HFFc6 (cell line): ENCODE data around the gene AKR1E2. TPM values are rescaled to one million over a fixed set of nuclear protein-coding genes. Genes with fewer than 3 reads are reported as not detected.

Experiments used
- DNase-seq: peaks from one replicate; pipeline ENCODE4 v3.0.0-alpha.2; 2018
- H3K27ac Mint-ChIP-seq: 2 replicates; pipeline ENCODE4 v1.8.0; 2020; ENCODE audit warnings: mild to moderate bottlenecking, mixed read lengths
- H3K27me3 Mint-ChIP-seq: 2 replicates; pipeline ENCODE4 v1.8.0; 2021; ENCODE audit warnings: mild to moderate bottlenecking, moderate library complexity, mixed read lengths; ENCODE audit not compliant: insufficient read depth
- H3K36me3 Mint-ChIP-seq: 2 replicates; pipeline ENCODE4 v1.8.0; 2021; ENCODE audit warnings: low read depth, mixed read lengths
- H3K4me1 Mint-ChIP-seq: 2 replicates; pipeline ENCODE4 v1.8.0; 2020; ENCODE audit warnings: low read depth, mixed read lengths
- H3K4me3 Mint-ChIP-seq: 2 replicates; pipeline ENCODE4 v1.8.0; 2020; ENCODE audit warnings: mild to moderate bottlenecking, moderate library complexity, mixed read lengths
- H3K9me3 Mint-ChIP-seq: 2 replicates; pipeline ENCODE4 v1.8.0; 2020; ENCODE audit warnings: mild to moderate bottlenecking, mixed read lengths
- CTCF ChIP-seq: fragments of 200-600 bp; sonication (generic); IDR thresholded peaks from 2 replicates; pipeline ENCODE4 v1.5.0; 2021; ENCODE audit warnings: antibody characterized with exemption, mild to moderate bottlenecking
- total RNA-seq, 6 experiments: library from RNA; stranded (reverse); fragmentation: NEBNext Ultra II Directional; extraction: Animal tissue kit (Norgen Biotek cat#: 25700); gene quantifications; 2 replicates in 1 of 6; 3 replicates in 5 of 6; pipeline ENCODE4 v1.2.3, GENCODE V29; 2021

The AKR1E2 gene
- total RNA-seq, 6 experiments from 2014 or later, result 0.59 to 1.5 (median 1.1) TPM; not detected in 1

GRCh38 chr10:4846775-4847174 lies 20.8 kb downstream of the AKR1E2 start:
- TF ChIP-seq CTCF, result no peak
- Mint-ChIP-seq H3K27me3 (no peaks in the 10 kb centered on the region; the same call in none of the 2 replicates), H3K4me1 (peaks cover 36% of the 10 kb centered on the region), H3K9me3 (0 out of 2 replicates have a peak, but pooled peaks cover 5% of the 10 kb centered on the region), H3K4me3 (no peak overlapping the region), H3K27ac (no peak overlapping the region; the same call in 1 of the 2 replicates), H3K36me3 (0 out of 2 replicates have a peak, but pooled peaks cover 5% of the 10 kb centered on the region)
- DNase-seq, result no peak

GRCh38 chr10:4847561-4848355 lies 21.8 kb downstream of the AKR1E2 start:
- peak; percentile 64 for DNase-seq
- Mint-ChIP-seq H3K4me3 (peak overlapping the region; percentile 53; the same call in 1 of the 2 replicates), H3K36me3 (0 out of 2 replicates have a peak, but pooled peaks cover 5% of the 10 kb centered on the region), H3K27me3 (no peaks in the 10 kb centered on the region; the same call in none of the 2 replicates), H3K27ac (peak overlapping the region; percentile 82), H3K4me1 (peaks cover 36% of the 10 kb centered on the region), H3K9me3 (0 out of 2 replicates have a peak, but pooled peaks cover 5% of the 10 kb centered on the region)
- TF ChIP-seq CTCF, result no peak

- 0 out of 2 replicates have a peak, but pooled peaks cover 5% of the 10 kb centered on the region for H3K36me3 Mint-ChIP-seq
- peak overlapping the region; percentile 82 for H3K27ac Mint-ChIP-seq
- H3K9me3 Mint-ChIP-seq, result 0 out of 2 replicates have a peak, but pooled peaks cover 5% of the 10 kb centered on the region
- TF ChIP-seq CTCF, result no peak
- H3K4me1 Mint-ChIP-seq, result peaks cover 36% of the 10 kb centered on the region
- no peaks in the 10 kb centered on the region; the same call in none of the 2 replicates for H3K27me3 Mint-ChIP-seq
- DNase-seq, result no peak
- H3K4me3 Mint-ChIP-seq, result no peak overlapping the region
These were observed 22.5 kb downstream of the AKR1E2 start for GRCh38 chr10:4848356-4849041.

GRCh38 chr10:4849042-4849402 lies 23.0 kb downstream of the AKR1E2 start:
- Mint-ChIP-seq H3K36me3 (0 out of 2 replicates have a peak, but pooled peaks cover 3% of the 10 kb centered on the region), H3K4me1 (peaks cover 36% of the 10 kb centered on the region), H3K9me3 (0 out of 2 replicates have a peak, but pooled peaks cover 5% of the 10 kb centered on the region), H3K27me3 (no peaks in the 10 kb centered on the region; the same call in none of the 2 replicates), H3K27ac (peak overlapping the region; percentile 82), H3K4me3 (no peak overlapping the region)
- TF ChIP-seq CTCF, result no peak
- no peak for DNase-seq

GRCh38 chr10:4849555-4850242 lies 23.7 kb downstream of the AKR1E2 start:
- Mint-ChIP-seq H3K4me3 (peak overlapping the region; percentile 57), H3K27ac (peak overlapping the region; percentile 82)

More at GRCh38 chr10:4849555-4850242, 23.7 kb downstream of the AKR1E2 start:
- H3K36me3 Mint-ChIP-seq, result no peaks in the 10 kb centered on the region
- DNase-seq, result peak; percentile 95
- H3K4me1 Mint-ChIP-seq, result peaks cover 36% of the 10 kb centered on the region
- peak; percentile 99 for TF ChIP-seq CTCF
- no peaks in the 10 kb centered on the region; the same call in none of the 2 replicates for H3K27me3 Mint-ChIP-seq
- no peaks in the 10 kb centered on the region for H3K9me3 Mint-ChIP-seq
